Upper lobe of left lung (tissue), 4 donors: ENCODE data around the gene NEK1.

Source experiments
- POLR2A ChIP-seq, 4 donors: fragments of 450-650 bp; IDR thresholded peaks; one replicate each; pipeline ENCODE4 v1.5.1; 2016 to 2017; ENCODE audit warnings: antibody characterized with exemption in 4 of 4, mild to moderate bottlenecking in 2 of 4
- TF ChIP-seq, protein P1 (sequence below), 6 experiments: fragments of 450-650 bp in 4 of 6; fragments of 200-600 bp in 2 of 6; sonication (generic) in 2 of 6; IDR thresholded peaks; one replicate each; pipeline ENCODE4 v1.5.1; 2016 to 2019; ENCODE audit warnings: antibody characterized with exemption in 6 of 6

DNA sequence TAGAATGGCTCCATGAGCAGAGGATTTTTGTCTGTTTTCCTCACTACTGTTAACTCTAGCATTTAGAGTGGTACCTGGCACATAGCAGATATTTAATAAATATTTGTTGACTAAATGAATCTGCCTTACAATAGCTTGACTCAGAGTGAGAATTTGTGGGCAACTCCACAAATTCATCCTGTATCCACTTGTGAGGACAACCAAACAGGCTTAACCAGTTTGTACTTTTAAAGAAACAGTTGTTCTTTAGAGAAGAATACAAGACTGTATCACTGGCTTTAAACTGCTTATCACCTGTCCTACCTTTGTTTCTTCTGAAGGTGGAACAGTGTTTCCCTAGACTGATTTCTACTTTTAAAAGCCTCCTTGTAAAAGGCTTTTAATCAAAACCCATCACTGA is 200.3 kb downstream of the NEK1 start:
- TF ChIP-seq, protein P1, sequence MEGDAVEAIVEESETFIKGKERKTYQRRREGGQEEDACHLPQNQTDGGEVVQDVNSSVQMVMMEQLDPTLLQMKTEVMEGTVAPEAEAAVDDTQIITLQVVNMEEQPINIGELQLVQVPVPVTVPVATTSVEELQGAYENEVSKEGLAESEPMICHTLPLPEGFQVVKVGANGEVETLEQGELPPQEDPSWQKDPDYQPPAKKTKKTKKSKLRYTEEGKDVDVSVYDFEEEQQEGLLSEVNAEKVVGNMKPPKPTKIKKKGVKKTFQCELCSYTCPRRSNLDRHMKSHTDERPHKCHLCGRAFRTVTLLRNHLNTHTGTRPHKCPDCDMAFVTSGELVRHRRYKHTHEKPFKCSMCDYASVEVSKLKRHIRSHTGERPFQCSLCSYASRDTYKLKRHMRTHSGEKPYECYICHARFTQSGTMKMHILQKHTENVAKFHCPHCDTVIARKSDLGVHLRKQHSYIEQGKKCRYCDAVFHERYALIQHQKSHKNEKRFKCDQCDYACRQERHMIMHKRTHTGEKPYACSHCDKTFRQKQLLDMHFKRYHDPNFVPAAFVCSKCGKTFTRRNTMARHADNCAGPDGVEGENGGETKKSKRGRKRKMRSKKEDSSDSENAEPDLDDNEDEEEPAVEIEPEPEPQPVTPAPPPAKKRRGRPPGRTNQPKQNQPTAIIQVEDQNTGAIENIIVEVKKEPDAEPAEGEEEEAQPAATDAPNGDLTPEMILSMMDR (IDR thresholded peaks at IDR 0.05), result no peak
- TF ChIP-seq POLR2A (IDR thresholded peaks at IDR 0.05), result no peak
